B cell (primary cell): ENCODE data around the gene HOXA3. TPM values are rescaled to one million over a fixed set of nuclear protein-coding genes. Genes with fewer than 3 reads are reported as not detected.

ENCODE experiments used
- ATAC-seq: fragments of 200-7000 bp; cut with Tn5 transposase; one replicate; pipeline ENCODE4 v1.10.0; 2021; ENCODE audit warnings: low read depth, mild to moderate bottlenecking, moderate number of reproducible peaks, moderate library complexity
- CTCF ChIA-PET: fragments of 350-600 bp; sonication (Branson Sonifier 250); formaldehyde crosslinking; loops from one replicate; lab custom pipeline; 2021; ENCODE audit warnings: antibody characterized with exemption, inconsistent platforms; lab: Charles Lee
- POLR2A ChIA-PET: fragments of 350-600 bp; sonication (Branson Sonifier 250); formaldehyde crosslinking; loops from one replicate; lab custom pipeline; 2021; ENCODE audit warnings: antibody characterized with exemption; lab: Charles Lee
- DNase-seq: peaks from one replicate; pipeline ENCODE4 v3.0.0; 2013
- H2AFZ ChIP-seq: 2 replicates; pipeline ENCODE4 v1.6.1; 2012; ENCODE audit warnings: mild to moderate bottlenecking, low read depth, low read length; ENCODE audit not compliant: insufficient read depth, poor library complexity, severe bottlenecking
- H3K27ac ChIP-seq, 2 donors: 1 replicate in 1 of 2; 2 replicates in 1 of 2; pipeline ENCODE4 v1.5.1; 2012 to 2013; ENCODE audit warnings: low read length in 2 of 2, mild to moderate bottlenecking in 2 of 2, moderate library complexity in 1 of 2
- H3K27me3 ChIP-seq, 4 experiments: fragments of 200-600 bp in 1 of 4; sonication (generic) in 1 of 4; replicated peaks in 1 of 4; 1 replicate in 2 of 4; 2 replicates in 2 of 4; pipeline versions ENCODE4 v1.6.1 to v1.7.0; 2013 to 2016; ENCODE audit warnings: low read length in 3 of 4, mild to moderate bottlenecking in 2 of 4, mixed read lengths in 1 of 4, moderate library complexity in 1 of 4; ENCODE audit not compliant: insufficient read depth in 4 of 4, control insufficient read depth in 3 of 4; ENCODE audit errors: control extremely low read depth in 1 of 4
- H3K36me3 ChIP-seq, 2 experiments: replicated peaks in 1 of 2; 1 replicate in 1 of 2; 2 replicates in 1 of 2; pipeline versions ENCODE4 v1.6.1 to v1.7.1; 2013; ENCODE audit warnings: low read length in 1 of 2; ENCODE audit not compliant: insufficient read depth in 2 of 2, control insufficient read depth in 1 of 2; ENCODE audit errors: control extremely low read depth in 1 of 2, extremely low read depth in 1 of 2
- H3K4me1 ChIP-seq, 2 donors: fragments of 200-600 bp in 1 of 2; sonication (generic) in 1 of 2; 1 replicate in 1 of 2; 2 replicates in 1 of 2; pipeline versions ENCODE4 v1.5.1 to v1.6.1; 2013 to 2017; ENCODE audit warnings: low read length in 2 of 2; ENCODE audit not compliant: control insufficient read depth in 2 of 2, insufficient read depth in 2 of 2
- H3K4me2 ChIP-seq: replicated peaks from 2 replicates; pipeline ENCODE3; 2012; ENCODE audit warnings: mild to moderate bottlenecking, low read depth, low read length; ENCODE audit not compliant: poor library complexity, severe bottlenecking
- H3K4me3 ChIP-seq, 5 experiments: fragments of 200-600 bp in 1 of 5; sonication (generic) in 1 of 5; 1 replicate in 3 of 5; 2 replicates in 2 of 5; pipeline versions ENCODE4 v1.5.1 to v1.7.0; 2011 to 2016; ENCODE audit warnings: low read length in 4 of 5, mild to moderate bottlenecking in 4 of 5, low read depth in 2 of 5, control low read depth in 1 of 5, moderate library complexity in 1 of 5; ENCODE audit not compliant: insufficient read depth in 1 of 5; ENCODE audit errors: control extremely low read depth in 1 of 5, extremely low read depth in 1 of 5
- H3K79me2 ChIP-seq: fragments of 200-600 bp; sonication (generic); one replicate; pipeline ENCODE4 v1.6.0; 2016; ENCODE audit warnings: low read length; ENCODE audit not compliant: control insufficient read depth, insufficient read depth
- H3K9ac ChIP-seq: fragments of 200-600 bp; sonication (generic); 2 replicates; pipeline ENCODE4 v1.6.1; 2017; ENCODE audit warnings: mild to moderate bottlenecking, low read length, moderate library complexity
- H3K9me3 ChIP-seq, 3 donors: one replicate each; pipeline versions ENCODE4 v1.6.1 to v1.7.1; 2013; ENCODE audit warnings: low read length in 2 of 3; ENCODE audit not compliant: control insufficient read depth in 2 of 3, insufficient read depth in 1 of 3; ENCODE audit errors: control extremely low read depth in 1 of 3
- H4K20me1 ChIP-seq: 2 replicates; pipeline ENCODE4 v1.6.0; 2012; ENCODE audit warnings: mild to moderate bottlenecking, low read length; ENCODE audit not compliant: insufficient read depth, control insufficient read depth, poor library complexity, severe bottlenecking
- H3K27ac Mint-ChIP-seq: one replicate; pipeline ENCODE4 v1.8.0; 2021; ENCODE audit warnings: mixed read lengths
- H3K27me3 Mint-ChIP-seq: one replicate; pipeline ENCODE4 v1.8.0; 2021; ENCODE audit warnings: mixed read lengths
- H3K4me1 Mint-ChIP-seq: one replicate; pipeline ENCODE4 v1.8.0; 2021; ENCODE audit warnings: mixed read lengths
- H3K4me3 Mint-ChIP-seq: one replicate; pipeline ENCODE4 v1.8.0; 2021; ENCODE audit warnings: mixed read lengths
- H3K9me3 Mint-ChIP-seq: one replicate; pipeline ENCODE4 v1.8.0; 2022; ENCODE audit warnings: mixed read lengths; ENCODE audit not compliant: insufficient read depth
- CTCF ChIP-seq: fragments of 200-600 bp; IDR thresholded peaks from one replicate; pipeline ENCODE4 v1.8.0; 2022; ENCODE audit warnings: antibody characterized with exemption, mild to moderate bottlenecking
- EZH2 ChIP-seq: IDR thresholded peaks from 2 replicates; pipeline ENCODE4 v1.6.1; 2012; ENCODE audit warnings: borderline replicate concordance, low read depth, mild to moderate bottlenecking, moderate library complexity, low read length; ENCODE audit not compliant: insufficient read depth, poor library complexity, severe bottlenecking
- WGBS: methylation state at CpG from one replicate; pipeline ENCODE4 v1.1.5; 2013; ENCODE audit warnings: missing lambda C conversion rate; ENCODE audit not compliant: insufficient coverage; 5-methylcytosine and 5-hydroxymethylcytosine counted together
- intact Hi-C: fragments of 100-400 bp; cut with micrococcal nuclease; formaldehyde crosslinking; loops from one replicate; pipeline ENCODE4 v1.10.0; 2022
- polyA plus RNA-seq: library from polyadenylated mRNA; depleted of rRNA; stranded (reverse); fragments of >200 nt; gene quantifications from 2 replicates; pipeline ENCODE4 v1.2.3, GENCODE V29; 2012
- total RNA-seq, 2 donors: library from RNA; stranded (reverse); fragments of 120-200 nt in 1 of 2; gene quantifications; 1 replicate in 1 of 2; 2 replicates in 1 of 2; pipeline versions ENCODE4 v1.2.3 to v1.2.4, GENCODE V29; 2013 to 2022

HOXA3 gene
- total and polyA plus RNA-seq, 2 donors (not counting 1 experiment from before 2014, with no cell fraction given): 0.07 TPM; not detected in 1

GRCh38 chr7:27160546-27161213 lies 8.3 kb upstream of the HOXA3 start:
- peak overlapping the region; percentile 24 to 76 (median 62) for H3K4me3 ChIP-seq
- ChIA-PET CTCF (interaction anchor here (0.6 to 4.0 kb wide), 53 partner anchors 10 to 1664 kb away, joined by 3 to 122 read pairs (median 5); partner anchors contain the start of genes EVX1, HOXA11, HOXA13 and HOXA3), POLR2A (interaction anchor here (0.7 kb wide), 1 partner anchor 1004 kb away, joined by 3 read pairs; no protein-coding TSS in a partner anchor)
- peak overlapping the region; percentile 86 for H3K4me3 Mint-ChIP-seq
- ATAC-seq (peak; percentile 84), DNase-seq (peak; percentile 91)
- H3K9me3 ChIP-seq: peaks cover 0 to 76% (median 12%) of the 10 kb centered on the region in 3 donors
- no peaks in the 10 kb centered on the region for H3K79me2 ChIP-seq
- no peaks in the 10 kb centered on the region for H3K36me3 ChIP-seq
- no peak overlapping the region for H3K27ac ChIP-seq
- TF ChIP-seq CTCF (peak; percentile 100), EZH2 (no peak)
- H2AFZ ChIP-seq: peak overlapping the region; percentile 92
- H3K27me3 ChIP-seq: peaks cover 1 to 88% (median 75%) of the 10 kb centered on the region in 4 experiments
- peaks cover 49 to 57% of the 10 kb centered on the region in 2 donors for H3K4me1 ChIP-seq
- H4K20me1 ChIP-seq: peaks cover under 1% of the 10 kb centered on the region
- peak overlapping the region; percentile 74 for H3K9ac ChIP-seq
- H3K27me3 Mint-ChIP-seq: peaks cover 70% of the 10 kb centered on the region
- peak overlapping the region; percentile 99 for H3K4me2 ChIP-seq
- intact Hi-C loops: loop anchor here (1.0 to 10.0 kb wide), 9 partner anchors 40 to 1083 kb away; partner anchors contain the start of gene HOXA13
- peak overlapping the region; percentile 67 for H3K27ac Mint-ChIP-seq
- H3K9me3 Mint-ChIP-seq: no peaks in the 10 kb centered on the region
- under 1% methylated on average over 54 of the region's 54 CpGs for WGBS
- peaks cover 38% of the 10 kb centered on the region for H3K4me1 Mint-ChIP-seq

- H3K4me1 Mint-ChIP-seq: peaks cover 37% of the 10 kb centered on the region
- Histone ChIP-seq H3K4me3 (peak overlapping the region in 4 of 5 experiments; percentile 44 to 76 (median 65)), H4K20me1 (no peaks in the 10 kb centered on the region), H3K4me2 (peak overlapping the region; percentile 99), H3K79me2 (no peaks in the 10 kb centered on the region), H3K36me3 (no peaks in the 10 kb centered on the region), H3K27ac (no peak overlapping the region), H3K4me1 (peaks cover 49 to 60% of the 10 kb centered on the region in 2 donors), H2AFZ (peak overlapping the region; percentile 92), H3K9ac (peak overlapping the region; percentile 74), H3K9me3 (peaks cover 0 to 76% (median 12%) of the 10 kb centered on the region in 3 donors), H3K27me3 (peaks cover 1 to 88% (median 77%) of the 10 kb centered on the region in 4 experiments)
- CTCF ChIA-PET: interaction anchor here (0.9 to 4.0 kb wide), 27 partner anchors 10 to 1304 kb away, joined by 3 to 122 read pairs (median 7); partner anchors contain the start of genes HOXA10, HOXA11, HOXA3 and HOXA4
- POLR2A ChIA-PET: no interaction called here
- H3K4me3 Mint-ChIP-seq: peak overlapping the region; percentile 86
- no peaks in the 10 kb centered on the region for H3K9me3 Mint-ChIP-seq
- 4% methylated on average over 14 of the region's 23 CpGs for WGBS
- peaks cover 72% of the 10 kb centered on the region for H3K27me3 Mint-ChIP-seq
- no peak for ATAC-seq
- no peak overlapping the region for H3K27ac Mint-ChIP-seq
- peak; percentile 68 for DNase-seq
- intact Hi-C loops: loop anchor here (2.0 to 10.0 kb wide), 4 partner anchors 41 to 1083 kb away; partner anchors contain the start of gene HOXA13
- TF ChIP-seq CTCF: no peak
- peak; percentile 13 for TF ChIP-seq EZH2
Observed at GRCh38 chr7:27160145-27160545, 7.8 kb upstream of the HOXA3 start.
